Mammary epithelial cell (primary cell): ENCODE data around the gene GPR179.

Experiments used
- CTCF ChIP-seq, 2 donors: IDR thresholded peaks in 1 of 2; conservative IDR thresholded peaks in 1 of 2; 2 replicates each; pipeline ENCODE4 v1.5.1; 2011 to 2012; ENCODE audit warnings: inconsistent platforms in 2 of 2, low read length in 2 of 2, mild to moderate bottlenecking in 2 of 2, control low read depth in 1 of 2, low read depth in 1 of 2; ENCODE audit not compliant: insufficient read depth in 1 of 2; ENCODE audit errors: extremely low read depth in 1 of 2
- EZH2 ChIP-seq: IDR thresholded peaks from 2 replicates; pipeline ENCODE4 v1.6.1; 2012; ENCODE audit warnings: low read length, inconsistent platforms, borderline replicate concordance

GRCh38 chr17:38358586-38359513 lies 15.1 kb upstream of the GPR179 start:
- TF ChIP-seq CTCF (conservative IDR thresholded peaks at IDR 0.05 in 1 of 2, IDR thresholded peaks at IDR 0.05 in 1 of 2; ENCODE audit: extremely low read depth in 1 of 2, insufficient read depth in 1 of 2, low read depth in 1 of 2, low read length in 2 of 2) (no peak), EZH2 (no peak)
